SU-DHL-6 (cell line): ENCODE data around the gene OXGR1.

ENCODE experiments used
- EZH2phosphoT487 ChIP-seq: fragments of 200-600 bp; sonication (generic), shearing (Covaris generic); conservative IDR thresholded peaks from 2 replicates; pipeline ENCODE4 v1.6.1; 2018; ENCODE audit warnings: mild to moderate bottlenecking, antibody characterized with exemption, low read length, moderate library complexity, mixed read lengths
- TF ChIP-seq, protein P1 (sequence below): fragments of 200-600 bp; sonication (generic); IDR thresholded peaks from one replicate; pipeline ENCODE4 v1.5.1; 2017; ENCODE audit warnings: antibody characterized with exemption, mild to moderate bottlenecking, low read length, moderate library complexity; ENCODE audit not compliant: insufficient read depth, poor library complexity, severe bottlenecking

- TF ChIP-seq EZH2phosphoT487, result no peak
- TF ChIP-seq, protein P1, sequence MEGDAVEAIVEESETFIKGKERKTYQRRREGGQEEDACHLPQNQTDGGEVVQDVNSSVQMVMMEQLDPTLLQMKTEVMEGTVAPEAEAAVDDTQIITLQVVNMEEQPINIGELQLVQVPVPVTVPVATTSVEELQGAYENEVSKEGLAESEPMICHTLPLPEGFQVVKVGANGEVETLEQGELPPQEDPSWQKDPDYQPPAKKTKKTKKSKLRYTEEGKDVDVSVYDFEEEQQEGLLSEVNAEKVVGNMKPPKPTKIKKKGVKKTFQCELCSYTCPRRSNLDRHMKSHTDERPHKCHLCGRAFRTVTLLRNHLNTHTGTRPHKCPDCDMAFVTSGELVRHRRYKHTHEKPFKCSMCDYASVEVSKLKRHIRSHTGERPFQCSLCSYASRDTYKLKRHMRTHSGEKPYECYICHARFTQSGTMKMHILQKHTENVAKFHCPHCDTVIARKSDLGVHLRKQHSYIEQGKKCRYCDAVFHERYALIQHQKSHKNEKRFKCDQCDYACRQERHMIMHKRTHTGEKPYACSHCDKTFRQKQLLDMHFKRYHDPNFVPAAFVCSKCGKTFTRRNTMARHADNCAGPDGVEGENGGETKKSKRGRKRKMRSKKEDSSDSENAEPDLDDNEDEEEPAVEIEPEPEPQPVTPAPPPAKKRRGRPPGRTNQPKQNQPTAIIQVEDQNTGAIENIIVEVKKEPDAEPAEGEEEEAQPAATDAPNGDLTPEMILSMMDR, result no peak
These were observed 651 bp downstream of the OXGR1 start for GRCh38 chr13:96993634-96994016.
